Lower leg skin (tissue), 3 donors: ENCODE results near the gene MT1E.

Experiments used
- POLR2A ChIP-seq, 2 donors: fragments of 450-650 bp; IDR thresholded peaks; one replicate each; pipeline ENCODE4 v1.6.1; 2016 to 2017; ENCODE audit warnings: antibody characterized with exemption in 2 of 2, mild to moderate bottlenecking in 1 of 2, moderate library complexity in 1 of 2
- TF ChIP-seq, protein P1 (sequence below), 3 donors: fragments of 450-650 bp; IDR thresholded peaks; one replicate each; pipeline ENCODE4 v1.5.1; 2016; ENCODE audit warnings: antibody characterized with exemption in 3 of 3, mild to moderate bottlenecking in 3 of 3, moderate library complexity in 2 of 3

DNA sequence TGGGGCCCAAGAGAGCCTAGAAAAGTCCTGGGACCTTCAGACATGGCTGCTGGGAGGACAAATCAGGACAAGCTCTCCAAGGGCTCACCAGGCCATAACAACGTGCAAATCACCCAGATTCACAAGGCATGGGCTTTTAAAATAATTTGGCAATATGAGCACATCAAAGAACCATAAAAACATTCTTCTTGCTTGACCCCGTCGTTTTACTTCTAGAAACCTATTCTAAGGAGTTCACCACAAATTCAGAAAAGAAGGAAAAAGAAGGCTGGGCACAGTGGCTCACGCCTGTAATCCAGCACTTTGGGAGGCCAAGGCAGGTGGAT is 48.3 kb upstream of the MT1E start:
- TF ChIP-seq, protein P1, sequence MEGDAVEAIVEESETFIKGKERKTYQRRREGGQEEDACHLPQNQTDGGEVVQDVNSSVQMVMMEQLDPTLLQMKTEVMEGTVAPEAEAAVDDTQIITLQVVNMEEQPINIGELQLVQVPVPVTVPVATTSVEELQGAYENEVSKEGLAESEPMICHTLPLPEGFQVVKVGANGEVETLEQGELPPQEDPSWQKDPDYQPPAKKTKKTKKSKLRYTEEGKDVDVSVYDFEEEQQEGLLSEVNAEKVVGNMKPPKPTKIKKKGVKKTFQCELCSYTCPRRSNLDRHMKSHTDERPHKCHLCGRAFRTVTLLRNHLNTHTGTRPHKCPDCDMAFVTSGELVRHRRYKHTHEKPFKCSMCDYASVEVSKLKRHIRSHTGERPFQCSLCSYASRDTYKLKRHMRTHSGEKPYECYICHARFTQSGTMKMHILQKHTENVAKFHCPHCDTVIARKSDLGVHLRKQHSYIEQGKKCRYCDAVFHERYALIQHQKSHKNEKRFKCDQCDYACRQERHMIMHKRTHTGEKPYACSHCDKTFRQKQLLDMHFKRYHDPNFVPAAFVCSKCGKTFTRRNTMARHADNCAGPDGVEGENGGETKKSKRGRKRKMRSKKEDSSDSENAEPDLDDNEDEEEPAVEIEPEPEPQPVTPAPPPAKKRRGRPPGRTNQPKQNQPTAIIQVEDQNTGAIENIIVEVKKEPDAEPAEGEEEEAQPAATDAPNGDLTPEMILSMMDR (IDR thresholded peaks at IDR 0.05): no peak
- no peak for TF ChIP-seq POLR2A (IDR thresholded peaks at IDR 0.05)
